Measurements from ENCODE around the gene CYP27A1.
"Not testable (repeated sequence)": the region's sequence is repeated elsewhere in the genome, so short reads cannot be mapped to it uniquely, and the experiment has no call there.

DNA sequence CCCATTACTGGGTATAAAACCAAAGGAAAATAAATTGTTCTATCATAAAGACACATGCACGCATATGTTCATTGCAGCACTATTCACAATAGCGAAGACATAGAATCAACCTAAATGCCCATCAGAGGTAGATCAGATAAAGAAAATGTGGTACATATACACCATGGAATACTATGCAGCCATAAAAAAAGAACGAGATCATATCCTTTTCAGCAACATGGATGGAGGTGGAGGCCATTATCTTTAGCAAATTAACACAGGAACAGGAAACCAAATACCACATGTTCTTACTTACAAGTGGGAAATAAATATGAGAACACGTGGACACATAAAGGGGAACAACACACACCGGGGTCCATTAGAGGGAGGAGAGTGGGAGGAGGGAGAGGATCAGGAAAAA, 62.4 kb downstream of the CYP27A1 start:
- TF ChIP-seq, protein P1, sequence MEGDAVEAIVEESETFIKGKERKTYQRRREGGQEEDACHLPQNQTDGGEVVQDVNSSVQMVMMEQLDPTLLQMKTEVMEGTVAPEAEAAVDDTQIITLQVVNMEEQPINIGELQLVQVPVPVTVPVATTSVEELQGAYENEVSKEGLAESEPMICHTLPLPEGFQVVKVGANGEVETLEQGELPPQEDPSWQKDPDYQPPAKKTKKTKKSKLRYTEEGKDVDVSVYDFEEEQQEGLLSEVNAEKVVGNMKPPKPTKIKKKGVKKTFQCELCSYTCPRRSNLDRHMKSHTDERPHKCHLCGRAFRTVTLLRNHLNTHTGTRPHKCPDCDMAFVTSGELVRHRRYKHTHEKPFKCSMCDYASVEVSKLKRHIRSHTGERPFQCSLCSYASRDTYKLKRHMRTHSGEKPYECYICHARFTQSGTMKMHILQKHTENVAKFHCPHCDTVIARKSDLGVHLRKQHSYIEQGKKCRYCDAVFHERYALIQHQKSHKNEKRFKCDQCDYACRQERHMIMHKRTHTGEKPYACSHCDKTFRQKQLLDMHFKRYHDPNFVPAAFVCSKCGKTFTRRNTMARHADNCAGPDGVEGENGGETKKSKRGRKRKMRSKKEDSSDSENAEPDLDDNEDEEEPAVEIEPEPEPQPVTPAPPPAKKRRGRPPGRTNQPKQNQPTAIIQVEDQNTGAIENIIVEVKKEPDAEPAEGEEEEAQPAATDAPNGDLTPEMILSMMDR (IDR thresholded peaks at IDR 0.05), result not testable (repeated sequence)
- TF ChIP-seq EZH2 (IDR thresholded peaks at IDR 0.05), result not testable (repeated sequence)

All from neural progenitor cell (in vitro differentiated cells).